GM18867 (cell line): Measurements from ENCODE around the gene GRB10.
A peak's percentile ranks its signal among the peaks of the same experiment; 100 is the strongest.
"Not testable (repeated sequence)": the region's sequence is repeated elsewhere in the genome, so short reads cannot be mapped to it uniquely, and the experiment has no call there.

Source experiments
- ATAC-seq: cut with Tn5 transposase; IDR thresholded peaks from one replicate; pipeline ENCODE4 v1.9.1; 2021; ENCODE audit warnings: mild to moderate bottlenecking, moderate library complexity; ENCODE audit not compliant: unreplicated experiment

GRB10 gene

GRCh38 chr7:50779427-50779826 is 3.3 kb downstream of the GRB10 start:
- no peak for ATAC-seq

DNA sequence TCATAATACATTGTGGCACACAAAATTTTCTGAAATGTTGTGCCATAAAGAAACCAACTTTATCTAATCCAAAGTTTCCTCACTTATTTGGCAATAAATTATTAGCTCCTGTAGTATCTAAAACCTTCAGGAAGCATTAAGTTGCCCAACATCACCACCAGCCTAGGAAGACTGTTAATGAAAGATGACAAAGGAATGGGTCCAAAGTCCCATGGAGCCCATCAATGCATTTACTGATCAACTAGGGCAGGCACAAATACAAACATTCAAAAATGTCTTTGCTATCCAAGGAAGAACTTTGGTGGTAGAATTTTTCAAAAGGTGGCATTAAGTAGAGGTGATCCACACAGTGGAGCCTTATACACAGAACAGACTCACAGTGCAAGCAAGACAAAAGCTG is 4.5 kb downstream of the GRB10 start:
- no peak for ATAC-seq

DNA sequence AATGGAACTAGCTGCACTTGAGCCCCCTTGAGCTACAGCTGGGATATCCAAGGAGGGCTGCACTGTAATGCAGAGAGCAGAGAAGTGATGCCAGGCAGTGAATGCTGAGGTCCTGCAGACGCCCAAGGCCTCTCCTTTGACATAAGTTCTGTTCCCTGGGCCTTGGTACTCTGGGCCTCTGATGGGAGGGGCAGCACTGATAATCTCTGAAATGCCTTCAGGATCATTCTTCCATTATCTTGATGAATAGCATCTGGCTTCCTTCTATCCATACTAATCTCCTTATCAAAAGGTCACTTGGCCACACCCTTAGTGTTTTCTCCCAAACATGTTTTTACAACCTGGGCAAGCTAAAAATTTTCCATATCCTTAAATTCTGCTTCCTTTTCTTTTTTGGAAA is 6.9 kb downstream of the GRB10 start:
- ATAC-seq = no peak

DNA sequence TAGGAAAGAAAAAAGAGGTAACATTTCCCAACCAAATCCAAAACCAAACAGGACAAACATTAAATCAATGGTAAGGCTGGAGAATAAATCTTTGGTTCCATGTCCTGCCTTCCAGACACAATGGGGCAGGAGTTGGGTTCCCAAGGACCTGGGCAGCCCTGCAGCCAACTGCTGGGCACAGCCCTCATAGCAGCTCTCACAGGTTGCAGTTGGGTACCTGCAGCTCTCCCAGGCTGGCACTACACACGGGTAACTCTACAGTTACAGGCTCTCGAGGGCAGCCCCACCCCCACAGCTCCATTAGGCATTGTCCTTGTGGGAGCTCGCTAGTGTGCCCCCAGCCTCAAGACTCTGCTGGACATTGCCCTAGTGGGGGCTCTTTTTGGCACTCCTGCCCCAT is 7.5 kb downstream of the GRB10 start:
- ATAC-seq = no peak

DNA sequence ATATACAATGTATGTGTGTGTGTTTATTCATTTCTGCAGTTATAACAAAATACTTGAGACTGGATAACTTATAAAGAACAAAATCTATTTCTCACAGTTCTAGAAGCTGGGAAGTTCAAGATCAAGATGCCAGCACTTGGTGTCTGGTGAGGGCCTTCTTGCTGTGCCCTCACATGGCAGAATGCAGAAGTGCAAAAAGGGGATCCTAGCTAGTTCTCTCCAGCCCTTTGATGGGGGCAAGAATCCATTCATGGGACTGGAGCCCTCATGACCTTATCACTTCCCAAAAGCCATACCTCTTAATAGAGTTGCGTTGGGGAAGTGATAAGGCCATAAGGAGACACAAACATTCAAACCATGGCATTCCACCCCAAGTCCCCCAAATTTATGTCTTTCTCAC is 8.4 kb downstream of the GRB10 start:
- ATAC-seq = no peak

DNA sequence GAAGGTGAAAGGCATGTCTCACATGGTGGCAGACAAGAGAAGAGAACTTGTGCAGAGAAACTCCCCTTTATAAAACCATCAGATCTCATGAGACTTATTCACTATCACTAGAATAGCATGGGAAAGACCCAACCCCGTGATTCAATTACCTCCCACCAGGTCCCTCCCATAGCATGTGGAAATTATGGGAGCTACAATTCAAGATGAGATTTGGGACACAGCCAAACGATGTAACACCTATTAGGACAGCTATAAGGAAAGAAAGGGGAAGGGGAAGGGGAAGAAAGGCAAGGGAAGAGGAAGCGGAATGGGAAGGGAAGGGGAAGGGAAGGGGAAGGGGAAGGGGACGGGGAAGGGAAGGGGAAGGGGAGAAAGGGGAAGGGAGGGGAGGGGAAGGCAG is 9.6 kb downstream of the GRB10 start:
- ATAC-seq = not testable (repeated sequence)

DNA sequence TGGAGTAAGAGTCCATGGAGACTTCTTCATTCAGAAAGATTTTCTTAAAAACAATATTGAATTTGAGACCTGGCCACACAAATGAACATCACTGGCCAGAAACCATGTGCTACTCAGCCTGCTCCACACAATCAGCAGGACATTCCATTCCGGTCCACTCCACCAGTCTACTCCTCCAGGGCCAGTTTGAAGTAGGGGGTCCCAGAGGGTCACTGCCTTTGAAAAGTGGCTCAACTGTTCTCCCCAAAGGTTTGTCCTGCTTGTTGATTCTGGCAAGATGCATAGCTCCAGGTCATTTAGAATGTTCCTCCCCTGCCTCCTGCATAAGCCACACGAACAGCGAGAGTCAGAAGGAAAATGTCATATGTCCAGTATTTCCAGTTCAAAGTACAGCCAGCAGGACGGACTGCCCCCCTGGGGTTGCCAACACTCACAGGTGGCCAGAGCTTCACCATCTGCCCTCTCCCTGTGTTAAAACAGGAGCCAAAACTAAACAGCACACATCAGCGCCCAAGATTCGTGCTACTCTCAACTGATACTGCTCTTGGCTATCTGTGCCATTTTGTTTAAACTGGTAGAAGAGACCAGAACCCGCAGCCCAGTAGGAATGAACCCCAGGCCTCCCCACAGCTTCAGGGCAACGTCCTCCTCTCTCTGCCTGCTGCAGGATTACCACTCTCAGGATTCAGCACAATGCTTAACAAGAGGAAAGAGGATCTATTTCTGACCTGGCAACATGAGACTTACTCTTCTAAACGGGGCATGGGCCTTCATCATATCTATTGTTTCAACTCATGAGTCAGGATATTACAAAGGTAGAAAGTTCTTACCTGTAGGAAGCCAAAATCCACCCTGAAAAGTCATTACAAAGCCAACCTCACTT is 11.3 kb downstream of the GRB10 start:
- no peak for ATAC-seq

GRCh38 chr7:50768485-50769474 is 13.9 kb downstream of the GRB10 start:
- ATAC-seq = peak; percentile 41

DNA sequence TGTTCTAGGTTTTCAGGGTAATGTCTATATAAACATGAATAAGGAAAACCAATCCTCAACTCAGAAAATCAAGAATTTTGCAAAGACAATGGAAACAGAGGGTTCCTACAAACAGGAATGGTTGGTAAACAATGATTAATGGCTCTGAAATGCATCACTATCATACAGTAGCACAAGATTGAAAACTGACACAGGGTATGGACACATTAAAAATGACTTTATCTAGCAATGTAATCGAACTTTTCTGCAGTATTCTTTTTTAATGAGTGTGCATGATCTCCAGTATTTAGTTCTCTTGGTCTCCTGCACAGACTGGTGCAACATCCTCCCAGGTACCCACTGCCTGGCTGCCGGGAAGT is 15.9 kb downstream of the GRB10 start:
- no peak for ATAC-seq

- ATAC-seq = no peak
Observed at GRCh38 chr7:50766106-50766848, 16.4 kb downstream of the GRB10 start.

GRCh38 chr7:50762337-50762736 is 20.4 kb downstream of the GRB10 start:
- no peak for ATAC-seq

- no peak for ATAC-seq
Observed at GRCh38 chr7:50761713-50762112, 21.0 kb downstream of the GRB10 start.

DNA sequence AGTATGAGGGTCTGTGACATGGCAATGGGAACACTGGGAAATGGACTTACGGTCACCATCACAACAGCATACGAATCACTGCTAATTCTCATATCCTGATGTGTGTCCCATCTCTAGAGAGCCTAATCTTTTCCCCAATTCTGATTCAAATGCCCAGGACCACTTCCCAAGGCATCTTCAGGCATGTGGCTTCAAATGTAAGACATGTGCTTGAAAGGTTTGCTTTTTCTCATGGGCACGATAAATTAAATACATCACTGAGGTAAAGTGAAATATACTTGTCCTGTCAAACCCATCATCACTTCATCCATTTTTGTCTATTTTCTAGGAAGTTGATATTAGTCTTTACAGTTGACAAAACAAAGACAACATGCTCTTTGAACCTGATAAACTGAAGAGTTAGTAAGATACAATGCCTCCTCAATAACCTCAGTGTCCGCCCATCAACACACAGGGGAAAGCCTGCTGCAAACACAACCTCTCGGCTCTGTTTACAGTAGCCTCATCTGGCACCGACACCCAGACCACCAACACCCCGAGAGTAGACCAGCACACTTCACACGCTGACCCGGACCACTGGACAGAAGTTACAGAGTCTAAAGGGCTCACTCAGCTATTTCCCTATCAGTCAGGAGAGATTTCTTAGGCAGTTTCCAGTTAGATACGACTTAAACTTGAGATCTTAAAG is 24.8 kb downstream of the GRB10 start:
- no peak for ATAC-seq

GRCh38 chr7:50756180-50756579 is 26.5 kb downstream of the GRB10 start:
- no peak for ATAC-seq

GRCh38 chr7:50754684-50755083 is 28.0 kb downstream of the GRB10 start:
- ATAC-seq = no peak

DNA sequence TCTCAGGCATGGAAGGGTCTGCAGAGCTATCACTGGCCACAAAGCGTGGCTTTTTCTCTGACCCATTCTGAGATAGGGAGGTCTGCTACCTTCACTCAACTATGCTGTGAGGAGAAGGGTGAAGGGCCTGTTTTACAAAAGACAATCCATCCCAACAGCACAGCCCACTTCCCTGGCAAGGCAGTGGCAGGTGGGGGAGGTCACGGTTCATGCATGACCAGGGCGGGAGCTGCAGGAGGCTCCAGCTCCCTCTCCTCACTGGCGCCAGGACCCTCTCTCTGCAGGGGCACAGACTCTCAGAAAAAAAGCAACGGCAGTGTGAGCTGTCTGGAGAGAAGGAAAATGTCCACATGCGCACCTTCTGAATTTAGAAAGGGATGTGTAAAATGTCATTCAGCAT is 28.5 kb downstream of the GRB10 start:
- no peak for ATAC-seq

- ATAC-seq = no peak
Observed at GRCh38 chr7:50752422-50752821, 30.3 kb downstream of the GRB10 start.

DNA sequence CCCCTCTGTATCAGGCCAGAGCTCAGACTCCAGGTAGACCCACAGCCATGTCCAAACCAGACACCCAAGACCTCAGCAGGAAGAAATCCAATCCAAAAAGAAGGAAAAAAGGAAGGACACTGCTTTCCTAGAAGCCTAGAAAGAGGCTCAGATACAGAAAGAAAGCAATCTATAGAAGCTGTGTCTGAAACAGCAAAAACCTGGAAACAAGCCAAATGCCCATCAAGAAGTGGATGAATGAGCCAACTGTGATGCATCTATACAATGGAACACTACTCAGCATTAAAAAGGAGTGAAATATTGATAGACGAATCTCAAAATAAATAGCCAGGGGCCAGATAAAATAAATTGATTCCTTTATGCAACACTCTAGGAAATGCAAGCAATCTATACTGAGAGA is 31.6 kb downstream of the GRB10 start:
- no peak for ATAC-seq

- no peak for ATAC-seq
Observed at GRCh38 chr7:50749896-50750295, 32.8 kb downstream of the GRB10 start.

GRCh38 chr7:50748472-50748871 is 34.2 kb downstream of the GRB10 start:
- ATAC-seq = no peak

- no peak for ATAC-seq
Observed at GRCh38 chr7:50745835-50746234, 36.9 kb downstream of the GRB10 start.
